A673 (cell line): ENCODE results near the gene AIF1. TPM values are rescaled to one million over a fixed set of nuclear protein-coding genes. Genes with fewer than 3 reads are reported as not detected.

Experiments used
- BruUV-seq: library from RNA; stranded (reverse); fragments of 400-500 nt; replicated peaks from 2 replicates; lab custom pipeline; 2021; lab: Mats Ljungman, UMichigan
- CTCF ChIA-PET: fragments of 300-600 bp; sonication (Branson Sonifier 250); formaldehyde crosslinking; loops from one replicate; lab custom pipeline; 2022; ENCODE audit warnings: antibody characterized with exemption; lab: Charles Lee
- POLR2A ChIA-PET: fragments of 300-600 bp; sonication (Branson Sonifier 250); formaldehyde crosslinking; loops from one replicate; lab custom pipeline; 2022; ENCODE audit warnings: antibody characterized with exemption; ENCODE audit not compliant: low non-redundant PET; lab: Charles Lee
- DNase-seq: peaks from one replicate; pipeline ENCODE4 v3.0.0-alpha.2; 2015; ENCODE audit warnings: low spot score
- H3K27ac ChIP-seq: fragments of 200-600 bp; sonication (generic); 2 replicates; pipeline ENCODE4 v1.5.1; 2016; ENCODE audit warnings: mixed run types, low read depth, mild to moderate bottlenecking, mixed read lengths, antibody characterized with exemption, low read length; ENCODE audit not compliant: poor library complexity, severe bottlenecking
- H3K27me3 ChIP-seq: fragments of 200-600 bp; sonication (generic); replicated peaks from 2 replicates; pipeline ENCODE4 v1.6.1; 2017; ENCODE audit warnings: mixed run types, low read depth, mild to moderate bottlenecking, mixed read lengths, antibody characterized with exemption, low read length; ENCODE audit not compliant: insufficient read depth, poor library complexity
- H3K36me3 ChIP-seq: fragments of 200-600 bp; sonication (generic); 2 replicates; pipeline ENCODE4 v1.6.1; 2016; ENCODE audit warnings: mixed run types, mild to moderate bottlenecking, mixed read lengths, antibody characterized with exemption, low read length; ENCODE audit not compliant: insufficient read depth, poor library complexity, severe bottlenecking
- H3K4me1 ChIP-seq: fragments of 200-600 bp; sonication (generic); 2 replicates; pipeline ENCODE4 v1.6.1; 2017; ENCODE audit warnings: mixed run types, mild to moderate bottlenecking, mixed read lengths, antibody characterized with exemption, low read length; ENCODE audit not compliant: insufficient read depth, poor library complexity, severe bottlenecking
- H3K4me3 ChIP-seq: fragments of 200-600 bp; sonication (generic); 2 replicates; pipeline ENCODE4 v1.5.1; 2016; ENCODE audit warnings: low read depth, mixed run types, mild to moderate bottlenecking, mixed read lengths, low read length; ENCODE audit not compliant: poor library complexity, severe bottlenecking
- H3K9me3 ChIP-seq: fragments of 200-600 bp; sonication (generic); 2 replicates; pipeline ENCODE4 v1.6.1; 2016; ENCODE audit warnings: mixed run types, low read depth, mild to moderate bottlenecking, mixed read lengths, antibody characterized with exemption, low read length; ENCODE audit not compliant: poor library complexity, severe bottlenecking
- CTCF ChIP-seq: fragments of 300-800, 200-600 bp; sonication (generic); conservative IDR thresholded peaks from 2 replicates; pipeline ENCODE4 v1.5.1; 2017; ENCODE audit warnings: low read depth, mild to moderate bottlenecking, antibody characterized with exemption, low read length, moderate library complexity, mixed read lengths
- EZH2 ChIP-seq: fragments of 200-600 bp; sonication (generic); IDR thresholded peaks from 2 replicates; pipeline ENCODE4 v1.6.1; 2017; ENCODE audit warnings: borderline replicate concordance, low read depth, mild to moderate bottlenecking, mixed read lengths, antibody characterized with exemption, low read length; ENCODE audit not compliant: poor library complexity, severe bottlenecking
- intact Hi-C: fragments of 100-400 bp; cut with micrococcal nuclease; formaldehyde crosslinking; loops from one replicate; pipeline ENCODE4 v1.10.0; 2022; ENCODE audit not compliant: unreplicated experiment
- total RNA-seq: library from RNA; stranded (reverse); gene quantifications from 2 replicates; pipeline ENCODE4 v1.2.3, GENCODE V29; 2021

Gene AIF1
- total RNA-seq, 1 experiment from 2014 or later, result 0.64 TPM

- CTCF ChIA-PET, result interaction anchor here (1.2 kb wide), 1 partner anchor 8 kb away, joined by 5 read pairs; the partner anchor contains the start of gene C6orf47
- intact Hi-C loops, result loop anchor here (10.0 kb wide), 1 partner anchor 108 kb away; the partner anchor contains the start of genes ATP6V1G2, DDX39B and NFKBIL1
- Histone ChIP-seq H3K27ac (peak overlapping the region; percentile 97), H3K9me3 (no peaks in the 10 kb centered on the region), H3K4me3 (peak overlapping the region; percentile 63), H3K4me1 (peaks cover 14% of the 10 kb centered on the region), H3K36me3 (peaks cover 19% of the 10 kb centered on the region), H3K27me3 (no peaks in the 10 kb centered on the region)
- TF ChIP-seq EZH2, result no peak
- peak; percentile 30; the same call in 1 of the 2 replicates for TF ChIP-seq CTCF
- POLR2A ChIA-PET, result interaction anchor here (0.6 to 1.0 kb wide), 3 partner anchors 11 to 194 kb away, joined by 3 to 5 read pairs (median 4); partner anchors contain the start of gene HSPA1B
- TSS peak; percentile 95 for BruUV-seq
- DNase-seq, result peak; percentile 95
These were observed 38.1 kb downstream of the AIF1 start for GRCh38 chr6:31652925-31653724.

GRCh38 chr6:31654574-31655348, 39.7 kb downstream of the AIF1 start:
- no peaks in the 10 kb centered on the region for H3K27me3 ChIP-seq
- intact Hi-C loops, result loop anchor here (10.0 kb wide), 1 partner anchor 110 kb away; the partner anchor contains the start of genes ATP6V1G2, DDX39B and NFKBIL1
- no peak overlapping the region for H3K4me3 ChIP-seq
- H3K27ac ChIP-seq, result no peak overlapping the region
- BruUV-seq, result no TSS peak
- POLR2A ChIA-PET, result interaction anchor here (0.6 to 0.8 kb wide), 2 partner anchors 12 to 173 kb away, joined by 3 read pairs; partner anchors contain the start of gene HSPA1B
- peaks cover 27% of the 10 kb centered on the region for H3K4me1 ChIP-seq
- CTCF ChIA-PET, result no interaction called here
- no peak for DNase-seq
- peaks cover 3% of the 10 kb centered on the region for H3K36me3 ChIP-seq
- TF ChIP-seq EZH2 (no peak), CTCF (no peak)
- H3K9me3 ChIP-seq, result no peaks in the 10 kb centered on the region
